Posterior vena cava (tissue), 2 donors: Measurements from ENCODE around the gene HIF1A. TPM values are rescaled to one million over a fixed set of nuclear protein-coding genes. Genes with fewer than 3 reads are reported as not detected.

ENCODE experiments used
- DNase-seq: peaks from one replicate; pipeline ENCODE4 v3.0.0-alpha.2; 2020; ENCODE audit warnings: low spot score
- intact Hi-C, 2 donors: fragments of 100-400 bp; cut with DNase I; formaldehyde crosslinking; loops; one replicate each; pipeline versions ENCODE4 v1.14.1 to v1.14.2; 2022 to 2023
- total RNA-seq, 2 donors: library from RNA; stranded (reverse); fragmentation: NEBNext Ultra II Directional; extraction: Animal tissue kit (Norgen Biotek cat#: 25700); gene quantifications; one replicate each; pipeline ENCODE4 v1.2.1, GENCODE V29; 2021
- donor health status: DM: yes; HTN: yes; CAD: no.
- donor health status: DM: yes; HTN: yes; CAD: no.

Gene HIF1A
- total RNA-seq, 2 donors from 2014 or later, result 131 to 187 TPM

DNA sequence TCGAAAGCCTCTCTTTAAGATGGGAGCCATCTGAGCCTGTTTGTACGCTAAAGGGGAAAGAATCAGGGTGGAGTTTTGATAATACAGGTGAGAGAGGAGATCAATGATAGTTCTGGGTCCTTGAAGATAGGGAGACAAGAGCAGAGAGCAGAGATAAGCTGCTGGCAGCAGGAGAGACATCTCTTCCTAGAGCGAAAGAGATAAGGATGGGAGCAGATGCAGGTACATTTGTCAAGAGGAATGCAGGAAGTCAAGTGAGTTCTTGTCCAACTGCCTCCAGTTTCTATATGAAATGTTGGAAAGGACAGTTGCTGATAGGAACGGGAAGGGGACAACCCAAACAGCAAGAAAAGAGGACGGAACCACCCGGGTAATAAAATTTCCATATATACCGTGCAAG lies 24.7 kb upstream of the HIF1A start:
- DNase-seq, result no peak
- intact Hi-C loops, result no loop called here

DNA sequence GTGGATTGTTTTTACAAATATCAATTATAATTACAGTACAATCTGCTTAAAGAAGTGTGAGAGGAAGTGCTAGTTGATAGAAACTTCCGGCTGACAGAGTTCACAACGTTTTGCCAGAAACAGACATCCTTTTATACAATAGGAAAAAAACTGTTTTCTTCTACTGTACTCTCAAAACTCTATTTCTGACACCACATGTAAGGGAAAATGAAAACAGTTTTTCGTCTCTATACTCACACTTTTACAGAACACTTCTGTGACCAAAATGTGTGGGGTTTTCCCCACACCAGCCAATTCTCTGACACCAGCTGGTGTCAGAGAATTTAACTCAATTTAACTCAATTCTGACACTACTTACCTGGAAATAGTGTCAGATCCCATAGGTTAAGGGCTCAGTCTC lies 24.2 kb upstream of the HIF1A start:
- DNase-seq, result no peak
- intact Hi-C loops, result no loop called here

DNA sequence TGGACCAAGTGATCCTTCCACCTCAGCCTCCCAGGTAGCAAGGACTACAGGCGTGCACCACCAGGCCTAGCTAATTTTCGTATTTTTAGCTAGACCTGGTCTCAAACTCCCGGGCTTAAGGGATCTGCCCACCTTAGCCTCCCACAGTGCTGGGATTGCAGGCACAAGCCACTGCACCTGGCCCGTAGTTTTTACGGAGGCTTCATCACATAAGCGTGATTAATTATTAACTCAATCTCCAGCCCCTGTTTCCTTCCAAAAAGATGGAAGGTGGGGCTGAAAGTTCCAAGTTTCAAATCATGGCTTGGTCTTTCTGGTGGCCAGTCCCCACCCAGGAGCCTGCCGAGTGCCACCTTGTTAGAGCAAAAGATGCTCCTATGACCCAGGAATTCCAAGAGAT lies 22.5 kb upstream of the HIF1A start:
- intact Hi-C loops, result no loop called here
- no peak for DNase-seq

DNA sequence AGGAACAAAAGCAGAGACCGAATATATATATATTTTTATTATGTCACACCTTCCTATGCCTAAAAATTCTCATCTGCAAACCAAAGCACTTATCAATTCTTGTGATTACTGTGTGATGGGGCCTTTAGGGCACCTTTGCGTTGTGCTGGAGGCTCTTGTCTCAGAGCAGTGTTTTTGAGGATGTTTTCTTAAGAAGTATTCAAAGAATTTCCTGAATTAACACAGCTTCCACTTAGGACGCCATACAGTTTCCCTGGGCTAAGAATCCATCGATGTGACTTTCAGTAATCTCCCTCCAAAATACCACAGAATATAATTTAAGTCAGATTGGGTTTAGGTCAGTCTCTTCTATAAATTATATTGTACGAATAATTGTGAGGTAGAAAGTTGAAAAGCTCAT lies 22.0 kb upstream of the HIF1A start:
- intact Hi-C loops, result no loop called here
- DNase-seq, result no peak

DNA sequence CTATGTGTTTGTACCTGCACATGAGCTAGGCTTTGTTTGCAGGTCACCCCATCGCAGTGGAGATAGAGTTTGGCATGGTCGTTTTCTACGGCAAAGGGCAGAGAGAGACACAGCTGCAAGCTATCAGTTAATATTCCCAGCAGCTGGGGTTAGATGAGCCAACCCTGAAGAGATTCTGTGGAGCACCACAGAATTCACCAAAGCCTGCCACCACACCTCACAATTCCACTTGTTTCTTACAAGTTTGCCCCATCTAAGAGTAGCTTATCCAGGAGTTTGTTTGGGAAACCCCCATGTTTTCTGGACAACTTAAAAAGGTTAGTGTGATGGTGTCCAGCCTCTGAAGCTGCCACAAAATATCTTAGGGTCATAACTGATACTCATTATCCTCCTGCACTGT lies 20.0 kb upstream of the HIF1A start:
- no peak for DNase-seq
- intact Hi-C loops, result no loop called here

DNA sequence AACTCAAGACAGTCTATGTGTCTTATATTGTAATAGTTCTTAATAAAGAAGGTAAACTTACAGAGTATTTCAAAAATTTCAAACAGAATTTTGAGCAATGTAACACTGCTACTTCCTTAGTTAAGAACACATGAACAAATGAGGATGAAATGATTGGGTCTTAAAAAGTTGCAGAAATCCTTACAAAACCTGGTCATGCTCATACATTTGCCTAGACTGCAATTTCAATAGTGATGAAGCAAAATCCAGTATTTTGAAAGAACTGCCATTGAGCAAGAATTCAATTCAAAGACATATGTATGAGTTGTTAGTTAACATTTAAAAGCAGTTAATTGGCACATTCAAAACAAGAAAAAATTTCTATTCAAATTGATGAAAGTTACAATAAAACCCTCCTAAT lies 17.8 kb upstream of the HIF1A start:
- no peak for DNase-seq
- intact Hi-C loops, result no loop called here

DNA sequence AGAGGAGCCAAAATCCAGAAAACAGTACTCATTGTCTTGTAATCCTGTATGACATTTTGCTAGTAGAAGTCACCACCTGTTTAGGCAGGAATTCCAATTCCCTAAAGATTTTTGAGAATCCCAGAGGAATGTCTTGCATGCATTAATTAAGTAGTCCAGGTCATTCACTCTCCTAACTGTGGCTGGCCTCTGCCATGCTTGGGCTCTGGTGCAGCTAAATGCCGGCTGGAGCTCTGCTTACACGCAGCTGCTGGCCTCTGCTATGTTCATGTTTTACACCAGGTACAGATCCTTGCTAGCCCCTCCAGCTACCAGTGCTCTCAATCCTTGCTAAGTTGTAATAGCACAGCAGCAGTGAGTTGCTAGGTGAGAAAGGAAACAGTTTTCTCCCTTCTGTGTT lies 16.3 kb upstream of the HIF1A start:
- DNase-seq, result no peak
- intact Hi-C loops, result no loop called here

DNA sequence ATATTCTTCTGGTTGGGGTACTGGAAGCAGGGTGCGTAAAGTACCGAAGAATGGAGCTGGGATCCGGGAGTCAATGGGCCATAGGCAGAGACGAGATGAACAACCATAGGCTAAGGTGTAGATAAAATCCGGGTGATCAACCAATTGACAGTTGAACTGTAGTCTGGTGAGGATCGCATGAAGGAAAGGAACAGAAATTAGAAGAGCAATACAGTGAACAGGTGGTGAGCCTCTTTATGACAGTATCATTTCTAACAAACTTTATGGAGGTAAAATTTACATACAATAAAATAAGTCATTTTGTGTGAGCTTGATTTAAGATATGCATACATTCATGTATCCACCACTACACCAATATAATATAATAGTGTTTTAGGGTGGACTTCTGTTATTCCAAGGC lies 13.9 kb upstream of the HIF1A start:
- intact Hi-C loops, result no loop called here
- DNase-seq, result no peak

DNA sequence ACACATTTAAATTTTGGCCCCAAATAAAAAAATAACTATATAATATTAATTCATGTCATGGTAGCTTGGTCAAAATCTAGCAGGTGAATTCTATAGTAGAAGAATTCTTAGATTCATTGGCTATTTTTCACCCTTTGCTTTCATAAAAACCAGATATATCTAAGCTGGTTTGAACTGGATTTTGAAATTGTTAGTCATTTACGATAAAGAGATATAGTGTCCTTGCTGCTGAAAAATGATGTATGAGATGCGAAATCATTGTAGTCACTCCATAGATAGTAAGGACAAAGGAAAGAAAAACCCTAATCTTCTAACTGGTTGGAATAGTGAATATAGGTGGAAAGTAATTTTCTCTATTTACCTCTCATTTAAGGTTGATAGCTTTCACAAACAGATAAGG lies 12.2 kb upstream of the HIF1A start:
- no peak for DNase-seq
- intact Hi-C loops, result no loop called here

DNA sequence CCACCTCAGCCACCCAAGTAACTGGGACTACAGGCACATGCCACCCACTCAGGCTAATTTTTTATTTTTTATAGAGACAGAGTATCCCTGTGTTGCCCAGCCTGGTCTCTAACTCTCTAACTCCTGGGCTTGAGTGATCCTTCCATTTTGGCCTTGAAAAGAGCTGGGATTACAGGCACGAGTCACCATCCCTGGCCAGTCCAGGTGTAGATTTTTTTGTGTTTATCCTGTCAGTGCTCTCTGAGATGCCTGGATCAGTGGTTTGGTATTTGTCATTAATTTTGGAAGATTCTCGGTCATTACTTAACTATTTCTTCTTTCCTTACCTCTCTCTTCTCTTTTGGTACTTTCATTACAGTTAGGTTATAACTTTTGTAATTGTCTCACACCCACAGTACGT lies 5.3 kb upstream of the HIF1A start:
- no peak for DNase-seq
- intact Hi-C loops, result loop anchor here (10.0 kb wide), 2 partner anchors 145 to 215 kb away; no protein-coding TSS in a partner anchor

DNA sequence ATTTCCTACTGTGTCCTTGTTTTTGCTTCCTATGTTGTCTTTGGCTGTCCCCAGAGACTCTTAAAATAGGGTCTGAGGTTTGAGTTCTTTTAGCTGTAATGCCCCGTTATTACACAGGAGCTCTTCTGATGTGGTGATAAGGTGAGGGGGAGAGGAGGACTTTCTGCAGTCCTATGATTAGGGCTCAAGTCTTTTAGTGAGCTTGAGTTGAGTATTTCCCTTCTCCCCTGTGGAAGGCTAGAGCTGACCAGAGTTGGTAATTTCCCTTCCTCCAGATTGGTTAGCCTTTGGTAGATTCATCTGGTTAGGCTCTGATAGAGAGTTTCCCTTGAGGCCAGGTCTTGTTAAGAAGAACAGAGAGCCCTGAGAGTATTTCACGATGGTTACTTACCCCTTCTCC lies 4.3 kb upstream of the HIF1A start:
- intact Hi-C loops, result loop anchor here (10.0 kb wide), 2 partner anchors 146 to 216 kb away; no protein-coding TSS in a partner anchor
- no peak for DNase-seq

DNA sequence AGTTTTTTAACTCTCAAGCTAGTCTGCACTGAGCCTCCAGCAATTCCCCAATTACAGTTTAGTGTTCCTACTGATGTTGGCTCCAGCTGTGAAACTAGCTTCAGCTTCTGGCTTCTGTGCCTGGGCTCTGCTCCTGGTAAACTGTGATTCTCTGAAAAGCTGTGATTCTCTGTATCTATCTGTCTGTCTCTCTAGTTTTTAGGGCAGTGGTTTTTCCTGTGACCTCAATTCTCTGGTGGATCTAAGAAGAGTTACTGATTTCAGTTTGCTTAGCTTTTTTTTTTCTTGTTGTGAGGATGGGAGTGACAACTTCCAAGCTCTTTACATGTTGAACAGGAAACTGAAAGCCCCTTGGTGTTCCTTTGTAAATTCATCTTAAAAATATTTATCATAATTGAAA lies 3.8 kb upstream of the HIF1A start:
- DNase-seq, result no peak
- intact Hi-C loops, result loop anchor here (10.0 kb wide), 2 partner anchors 147 to 217 kb away; no protein-coding TSS in a partner anchor

DNA sequence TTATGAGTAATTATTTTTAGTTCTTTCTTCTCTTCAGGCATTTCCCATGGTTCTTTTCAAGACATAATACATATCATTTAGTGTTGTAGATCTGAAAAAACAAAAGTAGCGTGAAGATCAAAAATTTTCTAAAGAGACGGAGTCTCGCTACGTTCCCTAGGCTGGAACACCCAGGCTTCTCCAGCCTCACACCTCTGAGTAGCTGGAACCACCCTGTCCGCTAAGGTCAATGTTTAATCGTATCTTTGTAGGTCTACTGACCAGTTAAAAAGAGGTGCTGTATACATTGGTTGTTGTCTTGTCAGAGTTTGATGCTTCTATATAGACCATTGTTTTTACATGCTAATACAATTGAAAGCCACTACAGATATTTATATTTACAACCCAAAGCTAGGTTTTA lies 1.3 kb upstream of the HIF1A start:
- DNase-seq, result no peak
- intact Hi-C loops, result loop anchor here (10.0 kb wide), 2 partner anchors 149 to 219 kb away; no protein-coding TSS in a partner anchor

DNA sequence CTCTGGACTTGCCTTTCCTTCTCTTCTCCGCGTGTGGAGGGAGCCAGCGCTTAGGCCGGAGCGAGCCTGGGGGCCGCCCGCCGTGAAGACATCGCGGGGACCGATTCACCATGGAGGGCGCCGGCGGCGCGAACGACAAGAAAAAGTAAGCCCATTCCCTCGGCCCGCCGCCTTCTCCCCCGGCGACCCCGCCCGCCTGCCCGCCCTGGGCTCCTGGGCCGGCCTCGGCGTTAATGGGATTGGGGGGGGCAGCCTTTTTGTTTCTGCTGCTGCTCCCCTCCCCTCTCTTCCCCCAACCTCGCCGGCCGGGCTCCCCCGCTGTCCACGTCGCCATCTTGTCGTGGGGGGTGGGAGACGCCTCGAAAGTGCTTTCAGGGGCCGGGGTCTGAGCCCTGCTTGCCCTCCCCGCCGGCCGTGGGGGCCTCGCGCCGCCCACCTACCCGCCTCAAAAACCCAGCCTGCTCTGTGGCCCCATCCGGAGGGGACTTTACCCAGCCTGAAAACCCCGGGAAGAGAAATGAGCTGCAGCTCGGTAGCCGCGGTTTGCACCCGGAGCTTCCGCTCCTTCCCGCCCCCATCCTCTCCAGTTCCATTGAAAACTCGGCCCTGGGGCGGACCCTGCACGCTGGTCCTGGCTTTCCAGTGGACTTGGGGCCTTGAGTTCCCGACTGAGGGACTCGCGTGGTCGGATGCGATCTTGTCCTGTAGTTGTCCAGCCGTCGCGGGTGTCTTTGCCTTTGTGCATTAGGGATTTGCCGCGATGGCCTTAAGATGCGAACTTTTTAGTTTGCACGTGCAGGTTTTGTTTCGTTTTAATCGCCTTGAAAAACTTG lies 598 bp downstream of the HIF1A start:
- intact Hi-C loops, result loop anchor here (10.0 kb wide), 2 partner anchors 151 to 221 kb away; no protein-coding TSS in a partner anchor
- DNase-seq, result peak; percentile 88

DNA sequence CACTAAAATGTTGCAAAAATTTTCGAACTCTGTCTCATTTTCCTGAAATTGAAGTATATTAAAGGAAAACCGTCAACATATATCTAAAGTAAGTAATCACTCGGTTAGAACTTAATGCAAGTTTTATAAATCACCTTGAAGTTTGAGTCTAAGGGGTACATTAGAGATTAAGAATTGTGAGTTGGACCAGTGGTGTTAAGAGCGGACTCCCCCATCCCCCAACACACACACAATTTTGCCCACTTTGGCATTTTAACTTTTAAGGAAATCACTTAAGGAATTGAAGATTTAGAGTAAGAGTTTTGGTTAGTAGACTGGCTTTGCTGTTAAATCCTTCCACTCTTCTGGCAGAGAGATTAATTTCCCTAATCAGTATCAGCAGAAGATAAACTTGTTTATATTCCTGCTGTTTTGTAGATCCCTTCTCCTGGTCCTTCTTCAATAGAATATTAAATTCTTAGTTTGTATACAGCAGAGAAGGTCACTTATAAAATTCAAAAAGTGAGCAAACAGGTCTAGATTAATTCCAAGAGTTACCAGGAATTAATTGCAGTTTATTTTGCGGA lies 1.5 kb downstream of the HIF1A start:
- no peak for DNase-seq
- intact Hi-C loops, result loop anchor here (10.0 kb wide), 2 partner anchors 152 to 222 kb away; no protein-coding TSS in a partner anchor

DNA sequence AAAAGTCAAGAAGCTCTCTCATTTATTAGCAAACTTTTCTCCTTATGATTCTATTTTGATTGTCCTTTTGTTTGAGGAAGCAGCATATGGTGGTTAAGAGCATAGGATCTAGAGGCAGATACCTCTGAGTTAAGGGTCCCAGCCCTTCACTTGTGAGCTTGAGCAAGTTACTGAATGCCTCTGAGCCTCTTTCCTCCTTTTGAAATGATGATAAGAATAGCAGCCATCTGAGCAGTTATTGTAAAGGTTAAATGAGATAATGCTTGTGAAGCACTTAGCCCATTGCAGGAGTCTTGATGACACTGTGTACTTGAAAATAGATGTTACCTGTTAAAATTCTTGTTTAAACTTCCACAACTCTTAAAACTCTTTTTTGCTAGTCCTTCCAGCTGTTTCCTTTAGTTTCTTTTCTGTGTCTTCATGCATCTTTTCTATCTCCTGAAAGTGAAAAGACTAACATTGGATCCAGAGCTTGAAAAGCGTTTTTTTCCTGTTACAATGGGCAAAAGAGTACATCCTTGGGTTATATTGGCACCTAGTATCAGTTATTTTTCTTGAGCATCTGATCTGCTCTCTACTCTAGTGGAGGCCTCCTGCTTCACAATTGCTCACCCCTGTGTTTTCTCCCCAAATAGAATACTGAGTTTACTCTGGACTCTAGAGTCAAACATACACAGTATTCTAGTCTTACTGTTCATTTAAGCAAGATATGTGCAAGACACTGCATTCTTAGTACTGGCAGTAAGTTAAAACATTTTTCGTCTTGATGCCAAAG lies 3.1 kb downstream of the HIF1A start:
- intact Hi-C loops, result loop anchor here (10.0 kb wide), 2 partner anchors 154 to 224 kb away; no protein-coding TSS in a partner anchor
- DNase-seq, result no peak

DNA sequence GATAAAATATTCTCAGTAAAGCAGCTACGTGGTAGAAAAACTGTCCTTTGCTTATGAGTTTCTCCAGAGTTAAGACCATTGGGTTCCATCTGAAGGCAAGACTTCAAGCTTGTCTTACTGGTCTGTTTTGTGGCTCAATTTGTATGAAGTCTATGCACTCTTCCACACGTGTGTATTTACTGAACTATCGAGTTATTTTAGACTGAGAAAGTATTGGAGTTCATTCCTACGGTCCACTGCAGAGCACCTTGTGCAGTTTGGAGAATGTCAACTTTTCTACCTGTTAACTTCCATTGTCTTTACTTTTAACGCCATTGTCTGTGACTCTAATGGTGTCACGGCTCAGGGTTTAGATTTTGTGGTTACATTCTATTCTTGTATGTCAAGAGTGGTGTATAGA lies 3.7 kb downstream of the HIF1A start:
- DNase-seq, result no peak
- intact Hi-C loops, result loop anchor here (10.0 kb wide), 2 partner anchors 154 to 224 kb away; no protein-coding TSS in a partner anchor

DNA sequence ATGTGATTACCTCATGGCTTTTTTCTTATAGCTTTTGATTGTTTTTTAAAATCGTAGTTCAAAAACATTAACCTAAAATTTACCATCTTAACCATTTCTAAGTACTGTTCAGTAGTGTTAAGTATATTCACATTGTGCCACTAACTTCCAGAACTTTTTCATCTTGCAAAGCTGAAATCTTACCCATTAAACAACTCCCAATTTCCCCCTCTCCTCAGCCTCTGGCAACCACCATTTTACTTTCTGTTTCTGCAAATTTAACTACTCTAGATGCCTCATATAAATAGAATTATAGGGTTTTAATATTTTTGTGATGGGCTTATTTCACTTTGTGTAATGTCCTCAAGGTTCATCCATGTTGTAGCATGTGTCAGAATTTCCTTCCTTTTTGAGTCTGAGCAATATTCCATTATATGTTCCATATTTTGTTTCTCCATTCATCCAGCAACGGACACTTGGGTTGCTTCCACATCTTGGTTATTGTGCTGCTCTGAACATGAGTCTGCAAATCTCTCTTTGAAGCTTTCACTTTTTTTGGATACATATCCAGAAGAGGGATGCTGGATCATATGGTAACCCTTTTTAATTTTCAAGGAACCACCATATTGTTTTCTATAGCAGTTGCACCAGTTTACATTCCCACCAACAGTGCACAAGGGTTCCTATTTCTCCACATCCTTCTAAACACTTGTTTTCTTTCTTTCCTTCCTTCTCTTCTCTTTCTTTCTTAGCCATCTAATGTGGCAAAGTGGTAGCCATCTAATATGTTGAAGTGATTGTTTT lies 5.0 kb downstream of the HIF1A start:
- no peak for DNase-seq
- intact Hi-C loops, result no loop called here

DNA sequence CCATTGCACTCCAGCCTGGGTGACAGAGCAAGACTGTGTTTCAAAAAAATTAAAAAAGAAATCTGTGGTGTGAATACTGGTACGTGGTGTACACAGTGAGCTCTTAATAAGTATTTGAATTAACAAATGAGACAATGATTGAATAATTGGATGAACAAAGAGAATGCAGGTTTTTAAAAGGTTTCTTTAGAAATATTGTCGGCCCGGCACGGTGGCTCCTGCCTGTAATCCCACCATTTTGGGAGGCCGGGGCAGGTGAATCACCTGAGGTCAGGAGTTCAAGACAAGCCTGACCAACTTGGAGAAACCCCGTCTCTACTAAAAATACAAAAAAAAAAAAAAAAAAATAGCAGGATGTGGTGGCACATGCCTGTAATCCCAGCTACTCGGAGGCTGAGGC lies 6.6 kb downstream of the HIF1A start:
- peak; percentile 54 for DNase-seq
- intact Hi-C loops, result no loop called here
